HepG2 (cell line): Measurements from ENCODE around the gene TBCB.

Experiments used
- BRD4 ChIP-seq: sonication (generic); formaldehyde crosslinking; IDR thresholded peaks from 2 replicates; pipeline ENCODE4 v1.4.0; 2020; ENCODE audit warnings: missing genetic modification reagents
- CHD4 ChIP-seq: fragments of 200-600 bp; sonication (generic); IDR thresholded peaks from 2 replicates; pipeline ENCODE4 v1.7.0; 2017; ENCODE audit warnings: mild to moderate bottlenecking, low read length, borderline replicate concordance
- CTCF ChIP-seq: sonication (generic); formaldehyde crosslinking; IDR thresholded peaks from 2 replicates; pipeline ENCODE4 v1.5.0; 2020; ENCODE audit warnings: mild to moderate bottlenecking, missing genetic modification reagents, moderate library complexity
- FOXK1 ChIP-seq: sonication (generic); formaldehyde crosslinking; IDR thresholded peaks from 2 replicates; pipeline ENCODE4 v1.4.0; 2020; ENCODE audit warnings: low read depth, missing genetic modification reagents, borderline replicate concordance
- HNRNPH1 ChIP-seq: fragments of 200-400 bp; formaldehyde crosslinking; optimal IDR thresholded peaks from 2 replicates; pipeline ENCODE3; 2017; ENCODE audit warnings: mild to moderate bottlenecking, low read depth, low read length
- KAT2B ChIP-seq: fragments of 150-350 bp; IDR thresholded peaks from 2 replicates; pipeline ENCODE4 v1.6.1; 2014; ENCODE audit warnings: low read depth, low read length, borderline replicate concordance
- MEIS1 ChIP-seq: sonication (generic); formaldehyde crosslinking; IDR thresholded peaks from 2 replicates; pipeline ENCODE4 v1.9.0; 2021; ENCODE audit warnings: mild to moderate bottlenecking, missing genetic modification reagents, moderate library complexity, borderline replicate concordance
- REST ChIP-seq, 2 experiments: IDR thresholded peaks; 2 replicates each; pipeline ENCODE4 v1.6.1; 2011 to 2012; ENCODE audit warnings: low read length in 2 of 2, borderline replicate concordance in 1 of 2, low read depth in 1 of 2, mild to moderate bottlenecking in 1 of 2, moderate library complexity in 1 of 2
- SMC3 ChIP-seq: IDR thresholded peaks from 2 replicates; pipeline ENCODE4 v1.6.1; 2011; ENCODE audit warnings: low read length, improper control_type of control experiment
- ZBTB42 ChIP-seq: sonication (generic); formaldehyde crosslinking; IDR thresholded peaks from 2 replicates; pipeline ENCODE4 v1.5.0; 2020; ENCODE audit warnings: mild to moderate bottlenecking, missing genetic modification reagents
- ZNF512B ChIP-seq: sonication (generic); formaldehyde crosslinking; IDR thresholded peaks from 2 replicates; pipeline ENCODE4 v1.5.1; 2020; ENCODE audit warnings: missing genetic modification reagents, mild to moderate bottlenecking, borderline replicate concordance
- TF ChIP-seq, protein P1 (sequence below): sonication (generic); formaldehyde crosslinking; IDR thresholded peaks from 2 replicates; pipeline ENCODE4 v1.4.0; 2020; ENCODE audit warnings: missing genetic modification reagents
- TF ChIP-seq, protein P2 (sequence below): sonication (generic); formaldehyde crosslinking; conservative IDR thresholded peaks from 2 replicates; pipeline ENCODE4 v1.4.0; 2020; ENCODE audit warnings: mild to moderate bottlenecking, missing genetic modification reagents, moderate library complexity

DNA sequence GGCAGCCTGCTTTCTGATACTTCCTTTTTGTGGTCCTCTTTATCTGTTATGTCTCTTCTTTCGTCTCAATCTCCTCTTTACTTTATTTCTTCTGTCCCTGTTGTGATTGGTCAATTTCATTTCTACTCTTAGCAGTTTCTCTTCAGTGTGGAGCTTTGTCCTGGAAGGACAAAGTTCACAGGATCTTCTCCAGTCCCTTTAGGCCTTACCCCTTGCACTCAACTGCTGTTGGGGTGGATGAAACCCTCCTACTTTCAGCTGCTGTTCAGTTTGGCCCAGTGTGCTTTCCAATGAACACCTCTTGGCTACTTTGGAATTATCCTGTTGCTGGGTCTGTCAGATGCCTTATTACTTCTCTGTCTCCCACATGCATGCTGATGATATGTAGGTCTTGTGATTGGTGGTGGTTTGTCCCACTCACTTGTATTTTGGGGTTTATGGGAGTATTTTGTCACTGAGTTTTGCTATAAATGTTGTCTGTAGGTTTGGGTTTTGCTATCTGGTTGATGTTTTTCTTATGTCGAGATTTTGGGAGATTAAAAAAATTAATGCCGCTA, 35.8 kb upstream of the TBCB start:
- TF ChIP-seq SMC3 = no peak
- TF ChIP-seq, protein P1, sequence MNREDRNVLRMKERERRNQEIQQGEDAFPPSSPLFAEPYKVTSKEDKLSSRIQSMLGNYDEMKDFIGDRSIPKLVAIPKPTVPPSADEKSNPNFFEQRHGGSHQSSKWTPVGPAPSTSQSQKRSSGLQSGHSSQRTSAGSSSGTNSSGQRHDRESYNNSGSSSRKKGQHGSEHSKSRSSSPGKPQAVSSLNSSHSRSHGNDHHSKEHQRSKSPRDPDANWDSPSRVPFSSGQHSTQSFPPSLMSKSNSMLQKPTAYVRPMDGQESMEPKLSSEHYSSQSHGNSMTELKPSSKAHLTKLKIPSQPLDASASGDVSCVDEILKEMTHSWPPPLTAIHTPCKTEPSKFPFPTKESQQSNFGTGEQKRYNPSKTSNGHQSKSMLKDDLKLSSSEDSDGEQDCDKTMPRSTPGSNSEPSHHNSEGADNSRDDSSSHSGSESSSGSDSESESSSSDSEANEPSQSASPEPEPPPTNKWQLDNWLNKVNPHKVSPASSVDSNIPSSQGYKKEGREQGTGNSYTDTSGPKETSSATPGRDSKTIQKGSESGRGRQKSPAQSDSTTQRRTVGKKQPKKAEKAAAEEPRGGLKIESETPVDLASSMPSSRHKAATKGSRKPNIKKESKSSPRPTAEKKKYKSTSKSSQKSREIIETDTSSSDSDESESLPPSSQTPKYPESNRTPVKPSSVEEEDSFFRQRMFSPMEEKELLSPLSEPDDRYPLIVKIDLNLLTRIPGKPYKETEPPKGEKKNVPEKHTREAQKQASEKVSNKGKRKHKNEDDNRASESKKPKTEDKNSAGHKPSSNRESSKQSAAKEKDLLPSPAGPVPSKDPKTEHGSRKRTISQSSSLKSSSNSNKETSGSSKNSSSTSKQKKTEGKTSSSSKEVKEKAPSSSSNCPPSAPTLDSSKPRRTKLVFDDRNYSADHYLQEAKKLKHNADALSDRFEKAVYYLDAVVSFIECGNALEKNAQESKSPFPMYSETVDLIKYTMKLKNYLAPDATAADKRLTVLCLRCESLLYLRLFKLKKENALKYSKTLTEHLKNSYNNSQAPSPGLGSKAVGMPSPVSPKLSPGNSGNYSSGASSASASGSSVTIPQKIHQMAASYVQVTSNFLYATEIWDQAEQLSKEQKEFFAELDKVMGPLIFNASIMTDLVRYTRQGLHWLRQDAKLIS = no peak
- no peak for TF ChIP-seq ZNF512B (CRISPR knock-in tag)
- TF ChIP-seq, protein P2, sequence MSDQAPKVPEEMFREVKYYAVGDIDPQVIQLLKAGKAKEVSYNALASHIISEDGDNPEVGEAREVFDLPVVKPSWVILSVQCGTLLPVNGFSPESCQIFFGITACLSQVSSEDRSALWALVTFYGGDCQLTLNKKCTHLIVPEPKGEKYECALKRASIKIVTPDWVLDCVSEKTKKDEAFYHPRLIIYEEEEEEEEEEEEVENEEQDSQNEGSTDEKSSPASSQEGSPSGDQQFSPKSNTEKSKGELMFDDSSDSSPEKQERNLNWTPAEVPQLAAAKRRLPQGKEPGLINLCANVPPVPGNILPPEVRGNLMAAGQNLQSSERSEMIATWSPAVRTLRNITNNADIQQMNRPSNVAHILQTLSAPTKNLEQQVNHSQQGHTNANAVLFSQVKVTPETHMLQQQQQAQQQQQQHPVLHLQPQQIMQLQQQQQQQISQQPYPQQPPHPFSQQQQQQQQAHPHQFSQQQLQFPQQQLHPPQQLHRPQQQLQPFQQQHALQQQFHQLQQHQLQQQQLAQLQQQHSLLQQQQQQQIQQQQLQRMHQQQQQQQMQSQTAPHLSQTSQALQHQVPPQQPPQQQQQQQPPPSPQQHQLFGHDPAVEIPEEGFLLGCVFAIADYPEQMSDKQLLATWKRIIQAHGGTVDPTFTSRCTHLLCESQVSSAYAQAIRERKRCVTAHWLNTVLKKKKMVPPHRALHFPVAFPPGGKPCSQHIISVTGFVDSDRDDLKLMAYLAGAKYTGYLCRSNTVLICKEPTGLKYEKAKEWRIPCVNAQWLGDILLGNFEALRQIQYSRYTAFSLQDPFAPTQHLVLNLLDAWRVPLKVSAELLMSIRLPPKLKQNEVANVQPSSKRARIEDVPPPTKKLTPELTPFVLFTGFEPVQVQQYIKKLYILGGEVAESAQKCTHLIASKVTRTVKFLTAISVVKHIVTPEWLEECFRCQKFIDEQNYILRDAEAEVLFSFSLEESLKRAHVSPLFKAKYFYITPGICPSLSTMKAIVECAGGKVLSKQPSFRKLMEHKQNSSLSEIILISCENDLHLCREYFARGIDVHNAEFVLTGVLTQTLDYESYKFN = no peak
- TF ChIP-seq REST (IDR thresholded peaks at IDR 0.05; ENCODE audit: borderline replicate concordance in 1 of 2, low read depth in 1 of 2, low read length in 2 of 2) = no peak
- TF ChIP-seq KAT2B = no peak
- no peak for TF ChIP-seq MEIS1 (CRISPR knock-in tag)
- no peak for TF ChIP-seq ZBTB42 (CRISPR knock-in tag)
- TF ChIP-seq FOXK1 (CRISPR knock-in tag) = no peak
- TF ChIP-seq CTCF = no peak
- TF ChIP-seq BRD4 = no peak
- no peak for TF ChIP-seq HNRNPH1
- no peak for TF ChIP-seq CHD4
